HEK293T (cell line): ENCODE results near the gene TBX5.
"Not testable (repeated sequence)": the region's sequence is repeated elsewhere in the genome, so short reads cannot be mapped to it uniquely, and the experiment has no call there.

Source experiments
- CTCF ChIA-PET: fragments of 350-600 bp; formaldehyde crosslinking; extraction: SDS; loops from one replicate; lab custom pipeline; 2021; ENCODE audit warnings: antibody characterized with exemption, inconsistent platforms; lab: Yijun Ruan, JAX
- POLR2A ChIA-PET: fragments of 350-600 bp; formaldehyde crosslinking; extraction: SDS; loops from one replicate; lab custom pipeline; 2020; ENCODE audit warnings: antibody characterized with exemption, inconsistent platforms; lab: Yijun Ruan, JAX
- DNase-seq: peaks from one replicate; pipeline ENCODE4 v3.0.0; 2012; ENCODE audit warnings: mixed read lengths; ENCODE audit errors: extremely low spot score
- ARNT ChIP-seq: fragments of 450-650 bp; IDR thresholded peaks from 2 replicates; pipeline ENCODE4 v1.6.1; 2017; ENCODE audit warnings: mild to moderate bottlenecking
- BHLHE40 ChIP-seq: fragments of 450-650 bp; IDR thresholded peaks from 2 replicates; pipeline ENCODE4 v1.6.1; 2016; ENCODE audit warnings: mild to moderate bottlenecking, moderate library complexity, borderline replicate concordance
- CTBP1 ChIP-seq: fragments of 450-650 bp; IDR thresholded peaks from 2 replicates; pipeline ENCODE4 v1.6.1; 2016; ENCODE audit warnings: borderline replicate concordance
- ELF4 ChIP-seq: fragments of 450-650 bp; IDR thresholded peaks from 2 replicates; pipeline ENCODE4 v1.6.1; 2017; ENCODE audit warnings: antibody characterized with exemption
- FOXA1 ChIP-seq: fragments of 450-650 bp; IDR thresholded peaks from 2 replicates; pipeline ENCODE4 v1.6.1; 2016; ENCODE audit warnings: mild to moderate bottlenecking
- FOXK2 ChIP-seq: fragments of 450-650 bp; IDR thresholded peaks from 2 replicates; pipeline ENCODE4 v1.6.1; 2016; ENCODE audit warnings: mild to moderate bottlenecking
- FOXM1 ChIP-seq: fragments of 450-650 bp; IDR thresholded peaks from 2 replicates; pipeline ENCODE4 v1.6.1; 2017; ENCODE audit warnings: mild to moderate bottlenecking, borderline replicate concordance
- HDGF ChIP-seq: fragments of 450-650 bp; IDR thresholded peaks from 2 replicates; pipeline ENCODE4 v1.6.1; 2017; ENCODE audit warnings: antibody characterized with exemption, borderline replicate concordance
- L3MBTL2 ChIP-seq: fragments of 450-650 bp; conservative IDR thresholded peaks from 2 replicates; pipeline ENCODE4 v1.6.1; 2016; ENCODE audit warnings: mild to moderate bottlenecking
- LEF1 ChIP-seq: fragments of 450-650 bp; IDR thresholded peaks from 2 replicates; pipeline ENCODE4 v1.6.1; 2017; ENCODE audit warnings: mild to moderate bottlenecking, borderline replicate concordance
- NFRKB ChIP-seq: fragments of 450-650 bp; IDR thresholded peaks from 2 replicates; pipeline ENCODE4 v1.6.1; 2016; ENCODE audit warnings: mild to moderate bottlenecking, moderate library complexity
- SP1 ChIP-seq: fragments of 450-650 bp; IDR thresholded peaks from 2 replicates; pipeline ENCODE4 v1.6.1; 2017
- SUZ12 ChIP-seq: fragments of 450-650 bp; IDR thresholded peaks from 2 replicates; pipeline ENCODE4 v1.6.1; 2016; ENCODE audit warnings: mild to moderate bottlenecking
- TARDBP ChIP-seq: fragments of 450-650 bp; IDR thresholded peaks from 2 replicates; pipeline ENCODE4 v1.6.1; 2016
- ZNF384 ChIP-seq: fragments of 450-650 bp; IDR thresholded peaks from 2 replicates; pipeline ENCODE4 v1.6.1; 2016
- TF ChIP-seq, protein P1 (sequence below): fragments of 450-650 bp; IDR thresholded peaks from 2 replicates; pipeline ENCODE4 v1.6.1; 2016

Gene TBX5

GRCh38 chr12:114360485-114360884 is 45.5 kb downstream of the TBX5 start:
- POLR2A ChIA-PET, result no interaction called here
- no peak for TF ChIP-seq ELF4
- TF ChIP-seq, protein P1, sequence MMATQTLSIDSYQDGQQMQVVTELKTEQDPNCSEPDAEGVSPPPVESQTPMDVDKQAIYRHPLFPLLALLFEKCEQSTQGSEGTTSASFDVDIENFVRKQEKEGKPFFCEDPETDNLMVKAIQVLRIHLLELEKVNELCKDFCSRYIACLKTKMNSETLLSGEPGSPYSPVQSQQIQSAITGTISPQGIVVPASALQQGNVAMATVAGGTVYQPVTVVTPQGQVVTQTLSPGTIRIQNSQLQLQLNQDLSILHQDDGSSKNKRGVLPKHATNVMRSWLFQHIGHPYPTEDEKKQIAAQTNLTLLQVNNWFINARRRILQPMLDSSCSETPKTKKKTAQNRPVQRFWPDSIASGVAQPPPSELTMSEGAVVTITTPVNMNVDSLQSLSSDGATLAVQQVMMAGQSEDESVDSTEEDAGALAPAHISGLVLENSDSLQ, result no peak
- TF ChIP-seq CTBP1, result no peak
- no peak for TF ChIP-seq FOXK2
- TF ChIP-seq SP1, result no peak
- TF ChIP-seq SUZ12, result no peak
- no peak for TF ChIP-seq LEF1
- no peak for TF ChIP-seq ARNT
- no peak for TF ChIP-seq FOXM1
- TF ChIP-seq ZNF384, result no peak
- TF ChIP-seq HDGF, result no peak
- no peak for TF ChIP-seq TARDBP
- no peak for TF ChIP-seq BHLHE40
- no peak for TF ChIP-seq FOXA1
- TF ChIP-seq L3MBTL2, result no peak

GRCh38 chr12:114355389-114356088 is 50.4 kb downstream of the TBX5 start:
- DNase-seq, result peak; percentile 41
- ChIA-PET POLR2A (no interaction called here), CTCF (interaction anchor here (0.6 to 1.5 kb wide), 7 partner anchors 10 to 153 kb away, joined by 3 to 5 read pairs (median 3); no protein-coding TSS in a partner anchor)
- TF ChIP-seq CTBP1, result no peak
- TF ChIP-seq L3MBTL2, result no peak
- no peak for TF ChIP-seq ARNT
- TF ChIP-seq NFRKB, result no peak
- TF ChIP-seq SUZ12, result no peak
- TF ChIP-seq, protein P1, result no peak
- no peak for TF ChIP-seq ZNF384
- no peak for TF ChIP-seq LEF1
- no peak for TF ChIP-seq HDGF
- no peak for TF ChIP-seq TARDBP
- no peak for TF ChIP-seq ELF4
- no peak for TF ChIP-seq FOXK2
- TF ChIP-seq BHLHE40, result no peak
- TF ChIP-seq FOXM1, result no peak
- no peak for TF ChIP-seq SP1
- TF ChIP-seq FOXA1, result no peak

More at GRCh38 chr12:114360485-114360884, 45.5 kb downstream of the TBX5 start:
- CTCF ChIA-PET, result no interaction called here
- DNase-seq, result no peak

DNA sequence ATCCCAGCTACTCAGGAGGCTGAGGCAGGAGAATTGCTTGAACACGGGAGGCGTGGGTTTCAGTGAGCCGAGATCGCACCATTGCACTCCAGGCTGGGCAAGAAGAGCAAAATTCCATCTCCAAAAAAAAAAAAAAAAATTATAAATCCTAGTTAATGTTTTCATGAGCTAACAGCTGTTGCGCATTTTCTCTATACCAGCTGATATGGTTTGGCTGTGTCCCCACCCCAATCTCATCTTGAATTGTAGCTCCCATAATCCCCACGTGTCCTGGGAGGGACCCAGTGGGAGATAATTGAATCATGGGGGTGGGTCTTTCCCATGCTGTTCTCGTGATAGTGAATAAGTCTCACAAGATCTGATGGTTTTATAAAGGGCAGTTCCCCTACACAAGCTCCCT is 56.7 kb downstream of the TBX5 start:
- DNase-seq, POLR2A ChIA-PET: not testable (repeated sequence)
- CTCF ChIA-PET, result interaction anchor here (0.7 to 1.1 kb wide), 2 partner anchors 106 to 159 kb away, joined by 3 to 7 read pairs; no protein-coding TSS in a partner anchor

DNA sequence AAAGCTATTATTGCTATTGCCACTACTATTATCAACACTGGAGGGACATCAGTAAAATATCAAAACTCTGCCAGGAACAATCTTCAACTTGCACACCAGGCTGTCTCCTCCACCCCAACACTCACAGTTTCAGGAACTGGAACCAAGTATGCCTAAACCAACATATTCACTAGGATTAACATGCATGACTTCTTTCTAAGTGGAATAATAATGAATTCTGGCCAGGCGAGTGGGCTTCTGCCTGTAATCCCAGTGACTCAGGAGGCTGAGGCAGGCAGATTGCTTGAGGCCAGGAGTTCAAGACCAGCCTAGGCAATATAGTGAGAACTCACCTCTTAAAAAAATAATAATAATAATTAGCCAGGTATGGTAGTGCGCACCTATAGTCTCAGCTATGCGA is 58.1 kb downstream of the TBX5 start:
- ChIA-PET CTCF (no interaction called here), POLR2A (no interaction called here)
- no peak for DNase-seq
- TF ChIP-seq BHLHE40 (no peak), HDGF (no peak), NFRKB (no peak), TARDBP (no peak), SUZ12 (no peak), ELF4 (no peak), LEF1 (no peak), FOXK2 (no peak), FOXA1 (no peak), CTBP1 (no peak), L3MBTL2 (no peak)
- TF ChIP-seq, protein P1, result no peak

DNA sequence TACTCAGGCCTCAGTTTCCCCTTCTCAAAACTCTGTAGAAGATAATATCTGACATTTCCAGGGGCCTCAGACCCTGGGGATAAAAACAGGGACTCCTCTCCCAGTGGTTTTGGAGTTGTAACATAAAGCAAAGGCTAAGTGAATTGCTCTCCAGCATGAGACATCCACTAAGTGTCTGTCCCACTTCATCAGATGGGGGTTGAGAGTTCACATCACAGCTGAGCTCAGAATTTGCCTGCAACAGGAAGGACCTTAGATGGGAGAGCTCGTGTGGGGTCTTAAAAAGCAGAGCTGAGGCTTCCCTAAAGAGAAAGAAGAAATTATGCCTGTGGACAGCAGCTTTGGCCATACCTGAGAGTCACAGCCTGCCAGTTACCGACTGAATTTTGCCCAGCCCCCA is 61.1 kb downstream of the TBX5 start:
- POLR2A ChIA-PET, result no interaction called here
- TF ChIP-seq L3MBTL2, result no peak
- no peak for TF ChIP-seq TARDBP
- TF ChIP-seq SP1, result no peak
- TF ChIP-seq NFRKB, result no peak
- TF ChIP-seq HDGF, result no peak
- no peak for TF ChIP-seq FOXA1
- TF ChIP-seq ARNT, result no peak
- no peak for TF ChIP-seq SUZ12
- TF ChIP-seq FOXM1, result no peak
- TF ChIP-seq ZNF384, result no peak
- no peak for TF ChIP-seq BHLHE40
- no peak for DNase-seq
- CTCF ChIA-PET, result no interaction called here

DNA sequence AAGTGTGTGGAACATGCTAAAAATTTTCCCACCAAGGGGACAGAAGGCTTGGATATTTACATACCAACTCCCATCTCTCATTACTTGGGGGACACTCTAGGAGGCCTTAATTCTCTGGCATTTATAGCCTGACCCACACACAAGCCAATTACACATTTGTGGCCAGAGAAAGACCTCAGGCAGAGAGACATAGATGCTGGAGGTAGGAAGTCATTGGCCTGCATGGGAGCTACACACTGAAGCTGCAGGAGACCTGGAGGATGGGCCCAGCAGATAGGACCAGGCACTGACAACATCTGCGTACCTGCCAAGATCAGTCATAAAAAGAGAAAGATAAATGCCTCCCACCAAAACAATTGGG is 61.7 kb downstream of the TBX5 start:
- CTCF ChIA-PET, result no interaction called here
- TF ChIP-seq FOXK2 (no peak), ELF4 (no peak), NFRKB (no peak)

More for the DNA sequence above, 61.7 kb downstream of the TBX5 start:
- POLR2A ChIA-PET, result no interaction called here
- DNase-seq, result no peak
